ENCODE measurements around the gene DENND5A.

Gene DENND5A

DNA sequence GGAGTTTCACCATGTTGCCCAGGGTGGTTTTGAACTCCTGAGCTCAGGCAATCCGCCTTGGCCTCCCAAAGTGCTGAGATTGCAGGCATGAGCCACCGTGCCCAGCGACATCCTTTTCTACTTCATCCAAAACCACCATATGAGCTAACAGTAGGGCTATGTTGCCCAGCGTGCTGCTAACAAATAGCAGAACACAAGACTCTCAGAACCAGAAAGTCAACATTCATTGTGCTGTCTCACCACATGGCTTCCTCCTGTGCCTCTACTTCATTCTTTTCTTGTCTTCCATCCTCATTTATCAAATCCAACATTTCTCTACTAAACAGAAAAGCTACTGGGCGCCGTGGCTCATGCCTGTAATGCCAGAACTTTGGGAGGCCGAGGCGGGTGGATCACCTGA lies 12.0 kb upstream of the DENND5A start:
- H3K4ac ChIP-seq (ENCODE audit: low read depth, low read length), result no peak overlapping the region
- H2BK5ac ChIP-seq (ENCODE audit: low read length), result no peak overlapping the region
- no peaks in the 10 kb centered on the region for H3K36me3 ChIP-seq (ENCODE audit: control insufficient read depth, insufficient read depth, low read length)
- H3K4me2 ChIP-seq (ENCODE audit: low read length), result no peak overlapping the region
- H3K56ac ChIP-seq (ENCODE audit: low read length), result no peak overlapping the region
- no peak overlapping the region for H2AK5ac ChIP-seq (ENCODE audit: low read length)
- no peak overlapping the region for H2BK120ac ChIP-seq (ENCODE audit: low read depth, low read length)
- no peak overlapping the region for H3K4me3 ChIP-seq (ENCODE audit: low read length)
- no peak overlapping the region for H2BK15ac ChIP-seq (replicated peaks; ENCODE audit: low read depth)
- no peak overlapping the region for H3K23ac ChIP-seq (ENCODE audit: low read length)
- H3K4me1 ChIP-seq (ENCODE audit: control insufficient read depth, low read depth, low read length), result no peaks in the 10 kb centered on the region
- H3K27me3 ChIP-seq (ENCODE audit: insufficient read depth, low read length, poor library complexity), result no peaks in the 10 kb centered on the region
- H3K79me2 ChIP-seq (ENCODE audit: control insufficient read depth, insufficient read depth, low read length), result no peaks in the 10 kb centered on the region
- no peak overlapping the region for H4K8ac ChIP-seq (ENCODE audit: low read depth, low read length)
- no peak overlapping the region for H3K27ac ChIP-seq (ENCODE audit: low read depth, low read length)
- no CpG with 5 or more reads among the region's 8 CpGs for WGBS (ENCODE audit: extremely low coverage, insufficient coverage, low lambda C conversion rate)
- no peak overlapping the region for H4K5ac ChIP-seq (ENCODE audit: low read length)
- no peak for DNase-seq
- no peak overlapping the region for H3K18ac ChIP-seq (ENCODE audit: low read length)
- H3K79me1 ChIP-seq (ENCODE audit: low read length), result no peaks in the 10 kb centered on the region
- H3K9ac ChIP-seq (ENCODE audit: low read length), result no peak overlapping the region

DNA sequence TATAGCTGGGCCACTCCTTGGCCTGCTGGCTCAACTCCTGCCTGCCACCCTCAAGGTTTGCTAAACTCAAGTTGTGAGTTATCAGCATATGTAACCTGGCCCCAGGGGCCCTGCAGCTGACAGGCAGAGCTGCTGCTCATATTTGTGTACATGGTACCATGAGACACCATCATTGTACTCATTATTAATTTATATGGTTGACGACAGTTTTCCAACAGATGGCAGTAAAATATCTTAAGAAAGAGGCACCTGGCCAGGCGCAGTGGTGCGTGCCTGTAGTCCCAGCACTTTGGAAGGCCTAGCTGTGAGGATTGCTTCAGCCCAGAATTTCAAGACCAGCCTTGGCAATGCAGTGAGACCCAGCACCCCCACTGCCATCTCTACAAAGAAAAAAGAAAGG lies 11.4 kb upstream of the DENND5A start:
- Histone ChIP-seq H3K9ac (ENCODE audit: low read length) (no peak overlapping the region), H2BK15ac (replicated peaks; ENCODE audit: low read depth) (no peak overlapping the region), H3K4me1 (ENCODE audit: control insufficient read depth, low read depth, low read length) (no peaks in the 10 kb centered on the region), H3K79me1 (ENCODE audit: low read length) (no peaks in the 10 kb centered on the region), H4K5ac (ENCODE audit: low read length) (no peak overlapping the region), H4K8ac (ENCODE audit: low read depth, low read length) (no peak overlapping the region), H3K56ac (ENCODE audit: low read length) (no peak overlapping the region), H3K36me3 (ENCODE audit: control insufficient read depth, insufficient read depth, low read length) (no peaks in the 10 kb centered on the region), H2BK5ac (ENCODE audit: low read length) (no peak overlapping the region), H3K27ac (ENCODE audit: low read depth, low read length) (no peak overlapping the region), H2BK120ac (ENCODE audit: low read depth, low read length) (no peak overlapping the region), H3K4ac (ENCODE audit: low read depth, low read length) (no peak overlapping the region), H3K27me3 (ENCODE audit: insufficient read depth, low read length, poor library complexity) (no peaks in the 10 kb centered on the region), H3K79me2 (ENCODE audit: control insufficient read depth, insufficient read depth, low read length) (no peaks in the 10 kb centered on the region), H3K4me2 (ENCODE audit: low read length) (no peak overlapping the region), H3K18ac (ENCODE audit: low read length) (no peak overlapping the region), H3K4me3 (ENCODE audit: low read length) (no peak overlapping the region), H3K23ac (ENCODE audit: low read length) (no peak overlapping the region), H2AK5ac (ENCODE audit: low read length) (no peak overlapping the region)
- WGBS (ENCODE audit: extremely low coverage, insufficient coverage, low lambda C conversion rate), result no CpG with 5 or more reads among the region's 3 CpGs
- no peak for DNase-seq

DNA sequence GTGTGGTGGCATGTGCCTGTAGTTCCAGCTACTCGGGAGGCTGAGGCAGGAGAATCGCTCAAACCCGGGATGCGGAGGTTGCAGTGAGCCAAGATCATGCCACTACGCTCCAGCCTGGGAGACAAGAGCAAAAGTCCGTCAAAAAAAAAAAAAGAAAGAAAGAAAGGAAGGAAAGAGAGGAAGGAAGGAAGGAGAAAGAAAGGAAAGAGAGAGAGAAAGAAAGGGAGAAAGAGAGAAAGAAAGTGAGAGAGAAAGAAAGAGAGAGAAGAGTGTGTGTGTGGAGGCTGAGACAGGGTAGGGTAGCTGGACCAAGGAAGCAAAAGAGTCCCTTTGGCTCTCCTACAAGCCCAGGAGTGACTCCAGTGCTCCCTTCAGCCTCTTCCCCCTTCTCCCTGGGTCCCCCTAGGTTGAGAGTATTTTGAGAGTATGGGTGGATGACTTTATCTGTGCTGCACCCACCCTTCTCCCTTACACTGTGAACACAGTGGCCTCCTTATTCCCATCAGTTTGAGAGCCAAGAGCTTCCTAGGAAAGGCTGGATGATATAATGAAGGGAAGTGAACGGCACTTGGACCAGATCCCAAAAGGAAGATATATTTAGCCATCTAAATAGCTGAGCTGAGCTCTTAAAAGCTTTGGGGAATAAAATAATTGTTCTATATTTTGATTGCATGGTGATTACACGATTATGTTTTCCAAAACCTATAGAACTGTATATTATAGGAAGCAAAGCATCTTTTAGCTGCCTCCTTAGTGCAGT lies 9.5 kb upstream of the DENND5A start:
- Histone ChIP-seq H2BK5ac (ENCODE audit: low read length) (no peak overlapping the region), H3K4me2 (ENCODE audit: low read length) (no peak overlapping the region), H3K9ac (ENCODE audit: low read length) (no peak overlapping the region), H4K8ac (ENCODE audit: low read depth, low read length) (no peak overlapping the region), H3K18ac (ENCODE audit: low read length) (no peak overlapping the region), H3K4ac (ENCODE audit: low read depth, low read length) (no peak overlapping the region), H3K27me3 (ENCODE audit: insufficient read depth, low read length, poor library complexity) (no peaks in the 10 kb centered on the region), H3K79me1 (ENCODE audit: low read length) (no peaks in the 10 kb centered on the region), H3K4me3 (ENCODE audit: low read length) (no peak overlapping the region), H3K27ac (ENCODE audit: low read depth, low read length) (no peak overlapping the region), H3K23ac (ENCODE audit: low read length) (no peak overlapping the region), H3K56ac (ENCODE audit: low read length) (no peak overlapping the region), H4K5ac (ENCODE audit: low read length) (no peak overlapping the region), H3K79me2 (ENCODE audit: control insufficient read depth, insufficient read depth, low read length) (no peaks in the 10 kb centered on the region), H2BK15ac (replicated peaks; ENCODE audit: low read depth) (no peak overlapping the region), H3K4me1 (ENCODE audit: control insufficient read depth, low read depth, low read length) (no peaks in the 10 kb centered on the region), H3K36me3 (ENCODE audit: control insufficient read depth, insufficient read depth, low read length) (no peaks in the 10 kb centered on the region), H2AK5ac (ENCODE audit: low read length) (no peak overlapping the region), H2BK120ac (ENCODE audit: low read depth, low read length) (no peak overlapping the region)
- no peak for DNase-seq
- WGBS (ENCODE audit: extremely low coverage, insufficient coverage, low lambda C conversion rate), result no CpG with 5 or more reads among the region's 8 CpGs

DNA sequence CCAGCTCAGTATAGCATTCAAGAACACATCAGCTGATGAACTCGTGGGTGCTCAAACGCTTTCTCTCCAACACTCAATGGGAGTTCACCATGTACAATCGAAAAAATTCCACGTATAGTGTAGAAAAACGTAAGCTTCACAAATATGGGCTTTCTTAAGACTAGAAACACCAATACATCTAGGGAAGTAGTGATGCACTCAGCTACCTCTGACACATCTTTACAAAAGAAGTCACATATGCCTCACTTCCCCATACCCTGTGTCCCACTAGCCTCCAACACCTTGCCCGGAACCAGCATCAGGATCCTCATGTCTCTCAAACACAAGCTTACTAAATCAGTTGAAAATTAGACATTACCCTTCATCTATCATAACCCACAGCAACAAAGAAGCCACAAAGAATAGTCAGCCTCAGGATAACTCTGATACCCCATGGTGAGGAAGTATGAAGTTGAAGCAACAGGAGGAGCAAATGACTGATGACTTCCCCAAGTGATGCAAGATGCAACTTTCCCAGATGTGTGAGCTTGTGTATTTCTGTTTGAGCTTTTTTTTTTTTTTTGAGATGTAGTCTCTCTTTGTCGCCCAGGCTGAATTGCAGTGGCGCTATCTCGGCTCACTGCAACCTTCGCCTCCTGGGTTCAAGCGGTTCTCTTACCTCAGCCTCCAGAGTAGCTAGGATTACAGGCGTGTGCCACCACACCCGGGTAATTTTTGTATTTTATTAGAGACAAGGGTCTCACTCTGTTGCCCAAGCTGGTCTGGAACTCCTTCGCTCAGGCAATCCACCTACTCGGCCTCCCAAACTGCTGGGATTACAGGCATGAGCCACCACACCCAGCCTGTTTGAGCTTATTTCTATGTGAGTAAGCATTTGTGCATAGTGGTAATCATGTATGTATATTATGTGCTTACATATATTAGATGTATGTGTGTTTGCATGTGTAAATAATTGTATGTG lies 8.5 kb upstream of the DENND5A start:
- no peaks in the 10 kb centered on the region for H3K27me3 ChIP-seq (ENCODE audit: insufficient read depth, low read length, poor library complexity)
- H3K79me1 ChIP-seq (ENCODE audit: low read length), result no peaks in the 10 kb centered on the region
- H3K56ac ChIP-seq (ENCODE audit: low read length), result no peak overlapping the region
- H2BK5ac ChIP-seq (ENCODE audit: low read length), result no peak overlapping the region
- no peaks in the 10 kb centered on the region for H3K4me1 ChIP-seq (ENCODE audit: control insufficient read depth, low read depth, low read length)
- no peak overlapping the region for H2BK120ac ChIP-seq (ENCODE audit: low read depth, low read length)
- no peak overlapping the region for H3K9ac ChIP-seq (ENCODE audit: low read length)
- no peak overlapping the region for H3K23ac ChIP-seq (ENCODE audit: low read length)
- no peak overlapping the region for H3K4me3 ChIP-seq (ENCODE audit: low read length)
- H2AK5ac ChIP-seq (ENCODE audit: low read length), result no peak overlapping the region
- no peak overlapping the region for H4K8ac ChIP-seq (ENCODE audit: low read depth, low read length)
- H3K27ac ChIP-seq (ENCODE audit: low read depth, low read length), result no peak overlapping the region
- no CpG with 5 or more reads among the region's 15 CpGs for WGBS (ENCODE audit: extremely low coverage, insufficient coverage, low lambda C conversion rate)
- H4K5ac ChIP-seq (ENCODE audit: low read length), result no peak overlapping the region
- H3K36me3 ChIP-seq (ENCODE audit: control insufficient read depth, insufficient read depth, low read length), result no peaks in the 10 kb centered on the region
- no peak overlapping the region for H3K4me2 ChIP-seq (ENCODE audit: low read length)
- H3K18ac ChIP-seq (ENCODE audit: low read length), result no peak overlapping the region
- DNase-seq, result no peak
- H2BK15ac ChIP-seq (replicated peaks; ENCODE audit: low read depth), result no peak overlapping the region
- no peak overlapping the region for H3K4ac ChIP-seq (ENCODE audit: low read depth, low read length)
- no peaks in the 10 kb centered on the region for H3K79me2 ChIP-seq (ENCODE audit: control insufficient read depth, insufficient read depth, low read length)

DNA sequence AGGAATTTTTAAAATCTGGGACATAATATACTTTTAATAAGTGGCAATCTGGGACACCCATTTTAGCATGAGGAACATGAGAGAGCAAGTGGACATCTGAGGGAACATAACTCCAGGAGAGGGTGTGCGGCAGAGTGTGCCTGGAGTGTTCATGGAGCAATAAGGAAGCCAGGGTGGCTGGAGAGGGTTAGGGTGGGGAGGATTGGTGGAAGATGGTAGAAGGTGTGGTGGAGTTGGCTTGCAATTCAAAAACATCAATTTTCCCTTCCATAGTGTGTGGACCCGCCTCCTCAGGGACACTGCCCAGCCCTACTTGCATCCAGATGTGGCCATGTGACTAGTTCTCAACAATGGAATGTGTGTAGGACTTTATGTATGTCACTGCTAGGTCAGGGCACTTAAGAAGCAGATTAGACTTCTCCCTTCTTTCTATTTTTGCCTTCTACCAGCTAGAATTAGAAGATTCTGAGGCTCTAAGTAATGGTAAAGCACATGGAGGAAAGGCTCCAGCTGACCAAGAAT lies 4.4 kb upstream of the DENND5A start:
- Histone ChIP-seq H4K8ac (ENCODE audit: low read depth, low read length) (no peak overlapping the region), H3K4me2 (ENCODE audit: low read length) (no peak overlapping the region), H3K79me1 (ENCODE audit: low read length) (no peaks in the 10 kb centered on the region), H4K5ac (ENCODE audit: low read length) (no peak overlapping the region), H2AK5ac (ENCODE audit: low read length) (no peak overlapping the region), H2BK120ac (ENCODE audit: low read depth, low read length) (no peak overlapping the region), H3K36me3 (ENCODE audit: control insufficient read depth, insufficient read depth, low read length) (no peaks in the 10 kb centered on the region), H3K27me3 (ENCODE audit: insufficient read depth, low read length, poor library complexity) (no peaks in the 10 kb centered on the region), H2BK5ac (ENCODE audit: low read length) (no peak overlapping the region), H3K79me2 (ENCODE audit: control insufficient read depth, insufficient read depth, low read length) (peaks cover 3% of the 10 kb centered on the region), H3K4ac (ENCODE audit: low read depth, low read length) (no peak overlapping the region), H3K27ac (ENCODE audit: low read depth, low read length) (no peak overlapping the region), H3K23ac (ENCODE audit: low read length) (no peak overlapping the region), H3K18ac (ENCODE audit: low read length) (no peak overlapping the region), H3K56ac (ENCODE audit: low read length) (no peak overlapping the region), H3K4me3 (ENCODE audit: low read length) (no peak overlapping the region), H3K4me1 (ENCODE audit: control insufficient read depth, low read depth, low read length) (no peaks in the 10 kb centered on the region), H2BK15ac (replicated peaks; ENCODE audit: low read depth) (no peak overlapping the region), H3K9ac (ENCODE audit: low read length) (no peak overlapping the region)
- WGBS (ENCODE audit: extremely low coverage, insufficient coverage, low lambda C conversion rate), result no CpG with 5 or more reads among the region's 2 CpGs
- DNase-seq, result no peak
